Stimulated activated CD8-positive, alpha-beta memory T cell treated with anti-CD3 and anti-CD28 coated beads, Interleukin-7, amount 100 ng/mL, for 4 hours (primary cell): ENCODE measurements around the gene STAC.
"Not testable (repeated sequence)": the region's sequence is repeated elsewhere in the genome, so short reads cannot be mapped to it uniquely, and the experiment has no call there.

Source experiments
- DNase-seq, 2 donors: peaks; one replicate each; pipeline ENCODE4 v3.0.0-alpha.2; 2020; ENCODE audit warnings: low read depth in 2 of 2

Gene STAC

GRCh38 chr3:36519682-36520081 is 139.4 kb downstream of the STAC start:
- DNase-seq = no peak

- no peak for DNase-seq
Measured at GRCh38 chr3:36520241-36521006, 140.1 kb downstream of the STAC start.

- DNase-seq = no peak
Measured at GRCh38 chr3:36521007-36521379, 140.7 kb downstream of the STAC start.

GRCh38 chr3:36524560-36524959 is 144.3 kb downstream of the STAC start:
- DNase-seq = no peak

GRCh38 chr3:36525115-36525801 is 145.0 kb downstream of the STAC start:
- no peak for DNase-seq

- DNase-seq = no peak
Measured at GRCh38 chr3:36538136-36538749, 157.9 kb downstream of the STAC start.

GRCh38 chr3:36540888-36541518 is 160.7 kb downstream of the STAC start:
- no peak for DNase-seq

- DNase-seq = no peak
Measured at GRCh38 chr3:36542186-36542585, 161.9 kb downstream of the STAC start.

GRCh38 chr3:36543276-36543997 is 163.1 kb downstream of the STAC start:
- no peak for DNase-seq

- no peak for DNase-seq
Measured at GRCh38 chr3:36546226-36546625, 165.9 kb downstream of the STAC start.

- DNase-seq = no peak
Measured at GRCh38 chr3:36548712-36549111, 168.4 kb downstream of the STAC start.

GRCh38 chr3:36557021-36557707 is 176.9 kb downstream of the STAC start:
- DNase-seq = no peak

GRCh38 chr3:36557708-36558421 is 177.6 kb downstream of the STAC start:
- no peak for DNase-seq

GRCh38 chr3:36558961-36559360 is 178.7 kb downstream of the STAC start:
- DNase-seq = no peak

GRCh38 chr3:36560685-36561084 is 180.4 kb downstream of the STAC start:
- DNase-seq = no peak

GRCh38 chr3:36561601-36562000 is 181.3 kb downstream of the STAC start:
- no peak for DNase-seq

- no peak for DNase-seq
Measured at GRCh38 chr3:36562945-36563344, 182.6 kb downstream of the STAC start.

- no peak for DNase-seq
Measured at GRCh38 chr3:36575241-36575640, 194.9 kb downstream of the STAC start.

- DNase-seq = not testable (repeated sequence)
Measured at GRCh38 chr3:36578418-36578817, 198.1 kb downstream of the STAC start.

GRCh38 chr3:36579746-36580145 is 199.4 kb downstream of the STAC start:
- no peak for DNase-seq

GRCh38 chr3:36580716-36581115 is 200.4 kb downstream of the STAC start:
- DNase-seq = no peak
